Stimulated activated CD8-positive, alpha-beta memory T cell treated with anti-CD3 and anti-CD28 coated beads, Interleukin-15, amount 100 ng/mL, for 4 hours (primary cell): ENCODE data around the gene ALDH3A1.
"Not testable (repeated sequence)": the region's sequence is repeated elsewhere in the genome, so short reads cannot be mapped to it uniquely, and the experiment has no call there.

Experiments used
- DNase-seq, 2 donors: peaks; one replicate each; pipeline ENCODE4 v3.0.0-alpha.2; 2020; ENCODE audit warnings: low read depth in 2 of 2

The ALDH3A1 gene

DNA sequence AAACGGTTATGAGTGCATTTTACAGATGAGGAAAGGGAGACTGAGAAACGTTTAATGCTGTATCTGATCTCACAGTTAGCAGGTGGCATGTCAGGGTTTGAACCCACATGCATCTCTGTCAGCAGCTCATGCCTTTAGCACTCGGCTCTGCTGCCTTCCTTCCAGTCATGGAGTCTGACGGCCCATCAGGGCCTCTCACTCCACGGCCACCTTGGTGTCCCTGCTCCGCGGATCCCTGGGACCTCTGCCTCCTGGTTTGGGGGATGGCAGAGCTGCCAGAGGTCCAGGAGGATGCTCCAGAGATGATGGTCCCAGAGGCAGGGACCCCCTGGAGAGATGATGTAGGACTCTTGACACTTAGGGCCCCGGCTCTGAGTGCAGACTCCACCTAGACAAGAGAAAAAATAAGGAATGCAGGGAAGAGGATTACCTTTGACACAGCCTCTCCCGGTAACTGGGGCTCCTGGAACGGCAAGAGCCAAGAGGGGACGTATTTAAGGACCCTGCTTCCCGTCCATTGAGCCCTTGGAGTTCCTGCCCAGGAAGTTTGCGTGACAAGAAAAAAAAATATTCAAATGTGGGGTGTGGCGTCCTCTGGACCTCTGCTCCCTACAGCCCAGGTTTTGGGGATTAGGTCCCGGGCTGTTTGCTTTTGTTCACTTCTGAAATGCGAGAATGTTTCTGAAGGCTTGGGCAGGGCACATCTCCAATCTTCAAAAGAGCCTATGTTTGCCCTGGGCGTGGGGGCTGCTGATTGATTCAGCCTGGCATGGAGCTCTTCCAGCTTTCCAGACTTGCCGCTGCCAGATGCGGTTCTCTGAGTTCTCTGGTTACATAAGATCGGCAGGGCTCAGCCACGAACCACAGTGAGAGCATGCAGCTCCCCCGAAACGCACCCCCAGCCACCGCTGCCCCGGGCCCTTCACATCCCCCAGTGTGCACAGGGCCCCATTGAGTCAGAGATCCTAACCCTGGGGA lies at the start of gene ALDH3A1:
Gene ALDH3A1, minus strand, starts transcription at position 470 of the 978 bp plus-strand sequence. CDS start 3,169 bp downstream, outside the sequence.
- no peak for DNase-seq

DNA sequence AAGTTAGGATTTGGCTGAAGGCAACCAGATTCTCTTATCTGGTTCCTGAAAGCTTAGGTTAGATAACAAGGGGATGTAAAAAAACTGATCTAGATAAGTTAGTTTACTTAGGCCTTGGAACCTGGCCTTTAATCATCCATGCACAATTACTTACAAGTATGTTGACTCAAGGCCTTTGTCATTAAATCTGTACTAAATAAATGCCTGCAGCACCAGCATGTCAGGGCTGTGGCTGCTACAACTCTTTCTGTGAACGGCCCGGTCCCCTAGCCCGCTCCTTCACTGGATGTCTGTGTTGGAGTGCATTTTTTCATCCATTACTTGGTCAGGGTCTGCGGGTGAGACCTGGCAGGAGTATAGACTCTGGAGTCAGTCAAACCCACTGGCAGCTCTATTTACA lies 48.4 kb upstream of the ALDH3A1 start:
- no peak for DNase-seq

DNA sequence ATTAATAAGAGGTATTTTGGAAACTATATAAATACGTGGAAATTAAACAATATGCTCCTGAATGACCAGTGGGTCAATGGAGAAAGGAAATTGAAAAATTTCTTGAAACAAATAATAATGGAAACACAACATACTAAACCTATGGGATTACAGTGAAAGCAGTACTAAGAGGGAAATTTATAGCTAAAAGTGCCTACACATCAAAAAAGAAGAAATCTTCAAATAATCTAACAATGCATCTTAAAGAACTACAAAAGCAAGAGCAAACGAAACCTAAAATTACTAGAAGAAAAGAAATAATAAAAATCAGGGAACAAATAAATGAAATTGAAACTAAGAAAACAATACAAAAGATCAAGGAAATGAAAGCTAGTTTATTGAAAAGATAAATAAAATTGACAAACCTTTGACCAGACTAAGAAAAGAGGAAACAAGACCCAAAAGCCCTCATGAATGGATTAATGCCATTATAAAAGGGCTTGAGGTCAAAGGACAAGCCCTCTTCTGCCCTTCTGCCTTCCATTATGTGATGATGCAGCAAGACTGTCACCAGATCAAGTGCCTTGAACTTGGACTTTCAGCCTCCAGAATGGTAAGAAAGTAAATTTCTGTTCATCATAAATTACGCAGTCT lies 43.9 kb upstream of the ALDH3A1 start:
- DNase-seq: no peak

DNA sequence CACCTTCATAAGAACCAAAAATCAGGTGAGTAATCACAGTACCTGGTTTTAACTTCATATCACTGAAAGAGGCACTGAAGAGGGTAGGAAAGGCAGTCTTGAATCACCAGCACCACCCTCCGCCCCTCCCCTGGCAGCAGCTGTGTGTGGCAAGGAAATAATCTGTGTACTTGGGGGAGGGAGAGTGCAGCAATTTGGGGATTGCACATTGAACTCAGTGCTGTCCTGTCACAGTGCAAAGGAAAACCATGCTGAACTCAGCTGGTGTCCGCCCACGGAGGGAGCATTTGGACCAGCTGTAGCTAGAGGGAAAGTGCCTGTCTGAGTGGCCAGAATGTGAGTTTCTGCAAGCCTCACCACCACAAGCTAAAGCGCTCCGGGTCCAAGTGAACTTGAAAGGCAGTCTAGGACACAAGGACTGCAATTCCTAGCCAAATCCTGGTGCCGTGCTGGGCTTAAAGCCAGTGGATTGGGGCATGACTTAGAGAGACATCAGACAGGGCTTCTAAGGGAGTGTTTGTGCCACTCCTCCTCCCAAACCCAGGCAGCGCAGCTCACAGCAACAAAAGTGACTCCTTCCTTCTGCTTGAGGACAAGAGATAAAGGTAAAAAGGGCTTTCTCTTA lies 39.7 kb upstream of the ALDH3A1 start:
- DNase-seq: no peak

DNA sequence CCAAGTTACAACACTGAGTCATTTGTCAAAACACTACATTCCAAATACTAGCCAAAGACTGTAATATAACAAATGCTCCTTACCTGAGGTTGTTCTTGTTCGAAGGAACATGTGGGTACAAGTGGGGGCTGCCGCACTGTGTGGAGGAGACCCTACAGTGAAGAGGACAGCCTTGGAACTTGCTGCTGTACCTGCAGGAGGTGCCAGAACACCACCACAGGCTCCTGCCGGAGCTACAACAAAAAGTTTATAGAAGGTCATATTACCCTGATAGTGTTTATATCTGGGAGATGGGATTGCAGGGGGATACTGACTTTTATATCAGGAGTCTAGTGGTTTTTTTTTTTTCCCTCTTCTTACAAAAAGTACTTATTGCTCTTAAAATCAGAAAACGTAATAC lies 37.8 kb upstream of the ALDH3A1 start:
- no peak for DNase-seq

DNA sequence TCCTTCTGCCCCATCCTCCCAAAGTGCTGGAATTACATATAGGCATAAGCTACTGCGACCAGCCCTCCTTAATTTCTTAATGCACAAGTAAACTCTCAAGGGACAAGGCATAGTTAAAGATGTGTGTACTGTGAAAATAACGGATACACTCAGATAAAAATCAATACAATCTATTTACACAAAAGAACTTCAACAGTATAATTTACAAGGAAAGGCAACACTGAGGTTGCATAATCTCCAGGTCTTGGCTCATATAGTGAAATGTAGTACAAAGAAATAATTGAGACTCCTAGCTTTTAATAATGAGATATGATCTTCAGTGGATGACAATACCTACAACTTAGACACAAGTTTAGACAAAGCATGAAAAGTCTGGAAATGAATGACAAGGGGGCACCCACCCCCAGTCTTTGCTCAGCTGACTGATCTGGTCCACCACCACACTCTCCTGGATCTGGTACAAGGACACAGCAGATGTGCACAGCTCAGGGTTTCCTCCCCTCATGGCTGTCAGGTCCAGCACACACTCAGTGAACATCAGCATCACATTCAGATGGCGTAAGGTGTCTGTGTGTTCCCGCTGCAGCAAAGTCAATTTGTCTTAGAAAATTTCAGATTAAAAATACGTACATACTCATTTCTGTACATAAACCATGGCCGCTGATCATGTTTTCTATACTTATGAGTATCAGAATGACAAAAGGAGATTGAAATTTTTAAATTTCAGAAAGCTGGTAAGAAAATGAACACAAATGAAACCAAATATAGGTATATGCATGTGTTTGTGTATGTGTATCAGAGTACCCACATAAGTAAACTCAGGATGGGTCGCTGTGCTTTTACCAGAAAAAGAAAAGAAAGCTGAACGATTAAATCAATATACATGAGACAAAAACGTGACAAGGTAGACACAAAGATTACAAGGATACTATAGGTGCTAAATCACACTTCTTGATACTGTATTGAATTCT lies 33.7 kb upstream of the ALDH3A1 start:
- no peak for DNase-seq

DNA sequence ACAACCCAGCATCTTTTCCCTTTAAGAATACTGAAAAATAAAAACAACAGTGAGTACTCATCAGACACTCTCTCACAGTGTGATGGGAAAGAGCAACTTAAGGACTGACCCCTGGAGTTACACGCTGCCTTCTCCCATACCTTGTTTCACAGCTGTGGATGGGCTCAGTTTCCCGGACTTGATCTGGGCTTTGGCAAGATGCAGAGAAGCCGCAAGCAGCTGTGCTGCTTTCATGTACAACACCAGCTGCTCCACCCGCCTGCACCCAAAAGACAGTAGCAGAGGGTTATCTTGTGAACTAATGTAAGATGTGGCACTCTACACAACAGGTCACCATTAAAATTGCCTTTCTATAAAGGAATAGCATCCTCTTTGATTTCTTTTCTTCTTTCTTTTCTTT lies 32.7 kb upstream of the ALDH3A1 start:
- no peak for DNase-seq

DNA sequence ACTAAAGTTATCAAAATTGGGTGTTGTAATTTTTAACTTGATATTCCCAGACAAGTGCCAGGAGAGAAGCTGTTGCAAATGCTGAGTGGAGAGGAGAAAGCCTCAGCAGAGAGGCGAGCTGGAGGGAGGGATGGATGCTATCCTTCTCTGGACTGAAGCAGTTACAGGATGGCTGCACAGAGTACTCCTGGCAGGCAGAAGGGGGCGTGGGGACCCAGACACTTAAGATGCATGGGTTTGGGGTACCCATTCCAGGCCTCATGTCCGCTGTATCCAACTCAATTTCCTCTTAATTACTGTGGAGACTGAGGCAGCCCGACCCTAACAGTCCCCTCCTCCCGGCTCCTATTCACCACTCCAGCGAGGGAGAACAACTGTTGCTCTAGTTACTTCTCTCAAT lies 25.4 kb upstream of the ALDH3A1 start:
- no peak for DNase-seq

DNA sequence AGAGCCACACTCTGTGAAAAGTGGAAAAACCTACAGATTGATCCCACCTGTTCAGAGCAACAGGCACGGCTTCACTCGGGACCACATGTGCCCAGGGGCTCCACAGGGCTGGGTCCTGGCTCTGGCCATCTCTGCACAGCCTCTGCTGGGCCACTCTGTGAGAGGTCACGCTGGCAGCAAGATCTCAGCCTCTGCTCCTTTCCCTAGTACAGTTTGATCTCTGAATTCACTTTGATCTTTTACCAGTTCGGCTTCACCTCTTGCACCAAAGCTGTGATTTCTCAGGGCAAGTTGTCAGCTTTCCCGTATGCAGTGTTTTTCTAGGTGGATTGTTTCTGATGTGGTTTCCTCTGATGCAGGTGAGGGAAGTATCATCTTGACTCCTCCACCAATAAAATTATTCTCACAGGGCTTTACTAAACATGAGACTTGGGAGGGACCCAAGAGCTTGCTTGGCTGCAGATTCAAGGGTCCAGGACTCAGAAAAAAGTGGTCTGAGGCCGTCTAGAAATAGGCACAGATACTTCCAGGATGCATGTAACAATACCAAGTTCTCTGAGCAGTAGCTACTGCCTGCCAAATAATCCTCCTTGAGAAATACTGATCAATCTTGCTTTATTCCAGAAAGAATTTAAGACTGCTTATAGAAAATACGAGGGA lies 24.0 kb upstream of the ALDH3A1 start:
- no peak for DNase-seq

DNA sequence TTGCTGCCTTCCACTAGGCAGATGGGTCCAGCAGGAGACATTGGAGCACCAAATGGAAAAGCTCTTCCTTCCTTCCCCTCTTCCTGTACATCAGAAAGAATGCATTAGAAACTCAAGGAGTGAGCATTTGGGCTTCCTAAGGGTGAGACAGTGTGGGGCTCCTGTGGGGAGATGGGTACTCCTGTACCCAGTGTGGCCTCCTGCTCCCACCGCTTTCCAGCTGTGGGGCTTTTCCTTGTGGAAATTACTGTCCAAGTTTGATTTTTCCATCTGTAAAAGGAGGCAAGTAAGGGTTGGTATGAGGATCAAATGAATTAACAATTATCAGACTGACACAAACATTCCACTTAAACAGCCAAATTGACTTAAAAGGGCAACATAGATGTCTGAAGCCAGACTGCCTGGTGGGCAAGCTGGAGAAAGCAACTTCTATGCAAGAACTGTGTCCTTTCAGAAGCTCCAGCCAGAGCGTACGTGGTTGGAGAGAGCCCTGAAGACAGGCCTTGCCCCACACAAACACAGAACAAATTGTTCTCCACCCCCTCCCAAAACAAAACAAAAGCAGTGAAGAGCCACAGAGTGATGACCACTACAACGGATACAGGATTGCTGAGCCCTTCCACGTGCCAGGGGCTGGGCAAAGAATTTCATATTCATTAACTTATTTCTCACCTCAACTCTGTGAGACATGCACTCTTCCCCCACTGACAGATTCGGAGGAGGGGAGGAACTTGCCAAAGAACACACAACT lies 23.1 kb upstream of the ALDH3A1 start:
- no peak for DNase-seq

DNA sequence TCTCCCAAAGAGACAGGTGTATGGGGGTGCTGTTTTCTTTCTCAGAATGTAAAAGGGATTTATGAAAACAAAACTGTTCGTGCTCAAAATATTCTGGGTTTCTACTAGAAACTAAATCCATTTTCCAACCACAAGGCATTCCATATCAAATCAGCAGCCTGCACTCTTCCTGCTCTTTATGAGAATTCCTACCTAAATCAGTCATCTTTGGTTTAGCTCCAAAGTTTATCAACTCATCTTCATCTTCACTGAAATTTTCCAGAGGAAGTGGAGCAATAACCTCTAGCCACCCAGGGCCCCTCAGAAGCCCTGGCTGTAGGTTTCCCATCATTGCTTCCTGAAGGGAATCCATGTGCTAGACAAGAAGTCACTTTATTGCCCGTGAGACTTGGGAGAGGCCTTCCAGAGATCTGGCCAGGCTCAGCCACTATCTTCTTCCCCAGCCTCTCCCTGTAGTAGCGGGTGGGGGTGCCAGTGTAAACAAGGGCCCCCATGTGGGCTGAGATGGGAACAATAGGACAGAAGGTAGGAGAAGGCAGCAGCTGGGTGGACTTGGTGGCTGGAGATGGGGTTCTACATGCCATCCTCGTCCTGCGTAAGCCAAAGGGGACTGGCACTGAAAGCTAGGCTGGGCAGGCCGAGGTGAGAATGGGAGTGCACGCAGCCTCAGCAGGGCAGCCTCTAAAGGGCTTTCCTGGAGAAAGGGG lies 22.0 kb upstream of the ALDH3A1 start:
- no peak for DNase-seq

DNA sequence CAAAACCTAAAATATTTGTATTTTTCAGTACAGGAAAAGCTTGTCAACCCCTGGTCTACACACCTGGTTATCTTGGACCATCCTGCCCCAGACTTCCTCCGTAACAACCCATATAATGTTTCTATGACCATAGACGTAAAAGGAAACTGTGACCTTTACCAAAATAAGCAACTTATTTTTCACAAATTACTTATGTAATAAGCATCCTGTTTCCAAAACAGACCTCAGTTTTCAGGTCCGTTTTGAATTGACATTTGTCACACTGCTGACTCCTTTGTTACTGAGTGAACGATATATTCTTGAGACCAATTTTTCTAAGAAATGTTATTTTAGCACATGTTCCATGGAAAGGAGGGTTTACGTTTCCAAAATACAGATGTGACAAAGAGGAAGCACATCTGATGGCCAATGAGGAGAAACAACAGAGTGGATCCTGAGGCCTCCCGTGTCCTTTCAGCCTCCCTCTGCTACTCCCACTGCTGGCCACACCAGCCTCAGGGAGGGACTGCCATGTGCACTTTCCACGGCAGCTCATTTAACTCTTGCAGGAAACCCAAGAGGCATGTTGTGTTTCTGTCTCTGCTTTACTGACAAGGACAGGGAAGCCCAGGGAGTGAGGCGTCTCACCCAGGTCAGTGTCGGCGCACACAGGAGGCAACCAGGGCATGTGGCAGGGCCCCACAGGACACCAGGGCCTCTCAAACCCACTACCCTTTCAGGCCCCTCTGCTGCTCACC lies 20.1 kb upstream of the ALDH3A1 start:
- DNase-seq: no peak

DNA sequence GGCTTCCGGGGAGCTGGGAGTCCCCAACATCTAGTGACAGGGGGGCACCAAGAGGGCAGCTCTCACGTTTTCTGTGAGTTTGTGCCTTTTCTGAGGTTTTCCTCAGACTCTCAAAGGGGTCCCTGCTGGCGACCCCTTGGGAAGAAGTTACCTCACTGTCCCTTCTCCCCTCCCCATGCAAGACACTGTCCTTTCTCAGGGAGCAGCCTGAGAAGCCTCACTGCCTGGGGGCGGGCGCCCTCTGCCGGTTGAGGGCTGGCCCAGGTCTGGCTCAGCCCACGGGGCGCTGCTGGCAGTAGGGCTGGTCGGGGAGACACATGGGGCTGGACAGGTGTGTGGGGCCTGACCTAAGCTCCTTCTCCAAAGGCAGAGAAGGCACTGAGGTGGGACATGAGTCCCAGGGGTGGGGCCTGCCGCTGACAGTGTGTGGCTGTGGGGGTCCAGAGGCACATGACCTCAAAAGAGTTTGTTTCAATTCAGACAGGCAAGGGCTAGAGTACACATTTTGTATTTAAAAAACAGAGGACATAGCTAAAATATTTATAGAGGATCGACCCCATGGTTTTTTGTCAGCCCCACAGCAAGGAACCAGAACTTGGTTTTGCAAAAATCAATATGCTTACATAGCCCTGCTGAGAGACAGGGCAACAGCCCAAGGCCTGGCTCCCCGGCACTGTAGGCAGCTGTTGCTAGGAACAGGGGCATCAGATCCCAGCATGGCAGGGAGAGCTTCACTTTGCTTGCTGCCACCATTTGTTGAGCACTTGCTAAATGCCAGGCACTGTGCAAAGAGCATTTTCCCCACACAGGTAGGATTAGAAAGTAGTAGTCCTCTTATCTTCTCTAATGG lies 18.5 kb upstream of the ALDH3A1 start:
- peak; percentile 48 to 49 for DNase-seq

DNA sequence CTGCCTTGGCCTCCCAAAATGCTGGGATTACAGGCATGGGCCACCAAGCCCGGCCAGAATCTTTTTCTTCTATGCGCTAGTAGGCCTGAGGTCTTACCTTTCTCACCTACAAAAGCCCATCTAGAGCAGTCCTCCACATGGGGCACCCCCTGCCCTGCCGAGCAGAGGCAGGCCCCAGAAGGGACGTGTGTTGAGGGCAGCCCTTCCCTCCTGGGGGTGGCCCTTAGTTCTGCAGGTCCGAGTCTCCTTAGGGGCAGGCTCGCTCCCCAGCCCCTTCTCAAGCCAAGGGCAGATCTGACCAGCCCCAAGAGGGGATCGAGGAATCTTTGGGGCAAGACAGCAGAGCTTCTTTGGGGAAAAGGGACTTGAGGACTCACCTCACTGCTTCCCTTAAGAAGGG lies 17.9 kb upstream of the ALDH3A1 start:
- no peak for DNase-seq

DNA sequence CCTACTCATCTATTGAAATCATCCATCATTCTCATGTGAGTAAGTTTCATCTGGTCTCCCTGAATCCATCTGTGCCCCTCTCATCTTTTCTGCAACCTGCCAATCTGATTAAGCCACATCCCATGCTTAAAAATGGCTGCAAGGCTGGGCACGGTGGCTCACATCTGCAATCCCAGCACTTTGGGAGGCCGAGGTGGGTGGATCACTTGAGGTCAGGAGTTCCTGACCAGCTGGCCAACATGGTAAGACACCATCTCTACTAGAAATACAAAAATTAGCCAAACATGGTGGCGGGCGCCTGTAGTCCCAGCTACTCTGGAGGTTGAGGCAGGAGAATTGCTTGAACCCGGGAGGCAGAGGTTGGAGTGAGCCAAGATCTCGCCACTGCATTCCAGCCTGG lies 15.9 kb upstream of the ALDH3A1 start:
- DNase-seq: not testable (repeated sequence)

DNA sequence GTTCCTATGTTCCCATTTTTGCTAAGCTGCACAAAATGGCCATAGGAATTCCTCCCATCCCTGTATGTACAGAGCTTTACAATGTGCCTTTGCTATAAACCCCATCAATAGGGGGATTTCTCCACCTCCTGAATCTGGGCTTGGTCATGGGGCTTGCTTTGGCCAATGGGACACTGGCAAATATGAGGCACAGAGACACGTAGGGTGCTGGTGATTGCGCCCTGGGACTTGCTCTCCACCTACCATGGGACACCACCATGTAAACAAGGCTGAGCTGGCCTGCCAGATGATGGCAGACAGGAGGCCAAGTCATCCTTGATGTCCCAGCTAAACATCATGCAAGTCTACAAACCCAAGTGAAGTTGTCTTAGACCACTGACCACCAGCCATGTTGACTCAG lies 15.3 kb upstream of the ALDH3A1 start:
- no peak for DNase-seq

DNA sequence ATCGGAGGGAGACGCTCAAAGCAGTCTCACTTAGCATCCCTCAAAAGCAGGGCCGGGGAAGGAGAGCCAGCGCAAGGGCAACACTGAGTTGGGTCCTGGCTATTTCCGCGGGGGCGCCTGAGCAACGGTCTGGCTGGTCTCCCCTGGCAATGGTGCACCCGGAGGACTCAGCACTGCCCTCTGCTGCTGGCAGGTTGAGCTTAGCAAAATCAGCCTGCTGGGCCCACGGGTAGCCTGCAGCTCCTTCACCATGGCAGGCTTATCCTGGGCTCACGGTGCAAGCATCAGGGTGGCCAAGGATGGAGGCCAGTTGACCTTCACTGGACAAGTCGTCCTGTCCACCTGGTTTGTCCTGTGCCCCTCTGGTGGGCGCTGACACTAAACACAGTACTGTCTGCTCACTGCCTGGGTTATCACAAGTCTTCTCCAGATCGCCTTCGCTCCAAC lies 14.4 kb upstream of the ALDH3A1 start:
- DNase-seq: peak; percentile 13 to 23

DNA sequence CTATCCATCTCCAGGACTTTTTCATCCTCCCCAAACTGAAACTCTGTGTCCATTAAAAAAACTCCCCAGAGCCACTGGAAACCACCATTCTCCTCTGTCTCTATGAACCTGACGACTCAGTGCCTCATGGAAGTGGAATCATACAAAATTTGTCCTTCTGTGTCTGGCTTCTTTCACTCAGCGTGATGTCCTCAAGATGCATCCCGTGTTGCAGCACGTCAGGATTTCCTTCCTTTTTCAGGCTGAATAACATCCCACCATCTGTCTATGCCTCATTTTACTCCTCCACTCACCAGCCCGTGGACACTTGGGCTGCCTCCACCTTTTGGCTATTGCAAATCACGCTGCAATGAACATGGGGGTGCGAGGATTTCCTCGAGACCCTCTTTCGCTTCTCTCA lies 12.6 kb upstream of the ALDH3A1 start:
- DNase-seq: no peak
